HG03439 (cell line): ENCODE data around the gene PSMB7.

Experiments used
- ATAC-seq: cut with Tn5 transposase; IDR thresholded peaks from one replicate; pipeline ENCODE4 v1.9.1; 2021; ENCODE audit warnings: mild to moderate bottlenecking, moderate library complexity; ENCODE audit not compliant: unreplicated experiment

Gene PSMB7

DNA sequence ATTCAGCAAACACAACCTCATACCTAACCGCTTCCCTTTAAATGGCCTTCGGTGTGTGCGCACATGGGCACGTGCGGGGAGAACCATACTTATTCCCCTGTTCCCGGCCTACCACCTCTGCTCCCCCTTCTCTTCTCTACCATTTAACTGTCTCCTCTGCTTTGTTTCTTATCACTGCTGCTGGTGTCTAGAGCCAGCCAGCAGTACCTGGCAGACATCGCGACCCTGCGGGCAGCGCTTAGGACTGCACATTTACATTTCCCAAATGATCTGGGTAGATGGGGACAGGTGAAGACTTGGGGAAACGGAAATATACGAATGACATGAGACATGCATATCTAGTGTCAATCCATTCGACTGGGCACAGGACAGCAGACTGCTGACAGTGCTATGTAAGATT, 56.6 kb downstream of the PSMB7 start:
- no peak for ATAC-seq

GRCh38 chr9:124357721-124358361, 57.4 kb downstream of the PSMB7 start:
- no peak for ATAC-seq

DNA sequence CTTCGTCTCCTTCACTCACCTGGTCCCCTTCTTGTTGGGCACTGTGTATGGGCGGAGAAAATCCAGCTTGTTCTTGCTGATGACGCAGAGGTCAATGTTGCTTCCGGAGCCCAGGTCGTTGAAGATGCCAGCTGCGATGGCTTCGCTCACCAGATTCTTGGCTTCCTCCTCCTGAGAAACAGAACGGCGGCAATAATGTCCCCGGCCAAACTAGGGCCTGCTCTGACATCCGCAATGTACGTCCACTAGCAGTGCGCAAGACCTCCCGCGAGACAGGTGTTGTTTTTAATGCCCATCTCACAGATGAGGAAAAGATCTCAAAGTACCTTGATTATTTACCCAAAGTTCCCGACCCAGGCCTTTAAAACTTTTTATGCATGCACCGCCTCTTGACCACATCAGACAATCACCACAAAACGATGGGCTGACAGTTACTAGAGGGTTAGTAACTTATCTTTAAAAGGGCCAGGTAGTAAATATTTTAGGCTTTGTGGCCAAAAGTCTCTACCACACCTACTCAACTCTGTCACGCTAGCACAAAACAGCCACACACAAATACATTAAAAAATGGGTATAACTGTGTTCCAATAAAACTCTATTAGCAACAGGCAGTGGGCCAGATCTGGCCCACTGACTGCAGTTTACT, 58.4 kb downstream of the PSMB7 start:
- ATAC-seq = no peak

- ATAC-seq = no peak
These were observed 59.1 kb downstream of the PSMB7 start for GRCh38 chr9:124355941-124356744.

GRCh38 chr9:124355039-124355940, 60.0 kb downstream of the PSMB7 start:
- ATAC-seq = no peak

- no peak for ATAC-seq
These were observed 60.8 kb downstream of the PSMB7 start for GRCh38 chr9:124354346-124355038.

- no peak for ATAC-seq
These were observed 61.4 kb downstream of the PSMB7 start for GRCh38 chr9:124353811-124354274.

- ATAC-seq = no peak
These were observed 62.0 kb downstream of the PSMB7 start for GRCh38 chr9:124353166-124353768.

DNA sequence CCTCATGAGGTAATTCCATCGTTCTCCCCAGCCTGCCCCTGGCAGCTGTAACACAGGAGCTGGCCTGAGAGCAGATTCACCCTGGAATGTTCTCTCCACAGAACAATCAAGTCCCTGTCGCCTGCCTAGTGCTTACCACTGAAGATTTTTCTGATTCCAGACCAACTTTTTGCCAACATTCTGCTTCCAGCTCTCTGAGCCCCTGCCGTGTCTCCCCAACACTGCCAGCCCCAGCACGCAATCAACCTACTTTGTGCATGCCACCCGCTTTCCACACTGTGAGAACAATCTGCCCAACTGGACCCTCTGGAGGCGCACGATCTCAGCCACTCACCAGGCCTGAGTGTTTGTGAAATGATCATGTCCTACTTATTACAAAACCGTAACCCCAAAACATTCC, 62.6 kb downstream of the PSMB7 start:
- no peak for ATAC-seq

DNA sequence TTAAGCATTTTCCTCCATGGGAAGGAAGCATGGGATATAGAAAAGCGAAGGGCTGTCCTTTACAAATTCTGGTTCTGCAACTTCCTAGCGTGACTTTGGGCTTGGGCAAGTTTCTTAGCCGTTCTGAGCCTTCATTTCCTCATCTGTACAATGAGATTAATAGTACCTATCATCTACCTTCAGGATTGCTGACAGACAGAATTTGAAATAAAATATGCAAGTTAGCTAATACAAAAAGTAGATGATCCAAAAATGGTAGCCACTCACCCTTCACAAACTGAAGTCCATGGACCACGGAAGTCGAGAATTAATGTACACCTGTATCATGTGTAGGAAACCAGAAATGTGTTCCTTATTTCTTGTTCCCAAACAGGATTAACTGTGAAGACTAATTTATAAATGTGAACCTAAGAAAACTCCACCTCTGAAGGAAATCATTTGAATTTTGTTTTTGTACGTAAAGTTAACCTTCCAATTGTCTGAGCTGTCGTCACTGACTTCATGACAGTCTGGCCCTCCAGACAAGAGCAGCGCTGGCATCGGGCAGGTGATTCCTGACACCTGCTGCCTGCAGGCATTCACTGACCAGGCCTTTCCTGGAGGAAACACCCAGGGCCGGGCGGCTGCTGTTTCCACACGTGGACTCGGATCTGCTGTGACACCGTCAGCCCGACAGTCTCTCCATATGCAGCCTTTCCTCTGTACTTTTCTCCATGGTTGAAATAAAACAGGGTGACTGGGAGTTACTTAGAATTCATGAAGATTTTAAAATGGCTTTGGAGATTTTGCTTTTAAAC, 63.4 kb downstream of the PSMB7 start:
- ATAC-seq = no peak

GRCh38 chr9:124350494-124351263, 64.6 kb downstream of the PSMB7 start:
- ATAC-seq = no peak

GRCh38 chr9:124349675-124350493, 65.4 kb downstream of the PSMB7 start:
- no peak for ATAC-seq

- ATAC-seq = no peak
These were observed 66.0 kb downstream of the PSMB7 start for GRCh38 chr9:124349267-124349666.

- no peak for ATAC-seq
These were observed 66.4 kb downstream of the PSMB7 start for GRCh38 chr9:124348831-124349230.

- ATAC-seq = no peak
These were observed 66.9 kb downstream of the PSMB7 start for GRCh38 chr9:124348363-124348762.

DNA sequence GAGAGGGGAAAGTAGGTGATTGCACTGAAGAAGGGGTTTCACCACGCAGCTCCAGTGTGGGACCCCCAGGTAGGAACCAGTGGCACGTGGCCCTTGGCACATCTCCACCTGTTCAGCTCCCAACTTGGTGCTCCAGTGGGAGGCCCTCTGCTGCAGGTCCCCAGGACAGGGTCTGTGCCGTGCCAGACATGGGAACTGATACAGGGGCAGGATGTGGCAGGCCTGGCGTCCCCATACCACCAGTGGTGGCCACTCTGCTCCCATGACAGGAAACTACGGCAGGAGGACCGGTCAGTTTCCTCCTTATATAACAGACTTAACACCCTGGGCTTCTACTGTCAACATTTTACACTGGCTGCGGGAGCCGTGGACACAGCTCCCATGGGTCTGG, 67.3 kb downstream of the PSMB7 start:
- ATAC-seq = no peak

GRCh38 chr9:124347206-124347967, 67.9 kb downstream of the PSMB7 start:
- no peak for ATAC-seq
